Neural progenitor cell (in vitro differentiated cells): Measurements from ENCODE around the gene KRT39. TPM values are rescaled to one million over a fixed set of nuclear protein-coding genes. Genes with fewer than 3 reads are reported as not detected.

Experiments used
- DNase-seq: peaks from one replicate; pipeline ENCODE4 v3.0.0-alpha.2; 2016; ENCODE audit warnings: low spot score
- H2AFZ ChIP-seq: fragments of 200-600 bp; sonication (generic); replicated peaks from 2 replicates; pipeline ENCODE4 v1.6.1; 2016; ENCODE audit warnings: antibody characterized with exemption
- H3F3A ChIP-seq: fragments of 200-600 bp; sonication (generic); 2 replicates; pipeline ENCODE4 v1.6.1; 2016; ENCODE audit warnings: antibody characterized with exemption, low read depth
- H3K27ac ChIP-seq: fragments of 200-600 bp; sonication (generic); 2 replicates; pipeline ENCODE4 v1.5.1; 2016; ENCODE audit warnings: mild to moderate bottlenecking
- H3K27me3 ChIP-seq: fragments of 200-600 bp; sonication (generic); 2 replicates; pipeline ENCODE4 v1.6.1; 2016; ENCODE audit warnings: mild to moderate bottlenecking, moderate library complexity
- H3K36me3 ChIP-seq: fragments of 200-600 bp; sonication (generic); 2 replicates; pipeline ENCODE4 v1.5.1; 2016
- H3K4me1 ChIP-seq: fragments of 200-600 bp; sonication (generic); 2 replicates; pipeline ENCODE4 v1.6.1; 2016; ENCODE audit warnings: mixed run types
- H3K4me2 ChIP-seq: fragments of 200-600 bp; sonication (generic); 2 replicates; pipeline ENCODE4 v1.6.1; 2016
- H3K4me3 ChIP-seq: fragments of 200-600 bp; sonication (generic); 2 replicates; pipeline ENCODE4 v1.5.1; 2016
- H3K79me2 ChIP-seq: fragments of 200-600 bp; sonication (generic); 2 replicates; pipeline ENCODE4 v1.6.1; 2016; ENCODE audit warnings: low read depth
- H3K9ac ChIP-seq: fragments of 200-600 bp; sonication (generic); 2 replicates; pipeline ENCODE4 v1.6.1; 2016
- H3K9me3 ChIP-seq: fragments of 200-600 bp; sonication (generic); 2 replicates; pipeline ENCODE4 v1.5.1; 2016; ENCODE audit warnings: low read depth
- H4K20me1 ChIP-seq: fragments of 200-600 bp; sonication (generic); 2 replicates; pipeline ENCODE4 v1.6.1; 2016; ENCODE audit warnings: low read depth
- H3K27ac Mint-ChIP-seq: 3 replicates; pipeline ENCODE4 v1.8.0; 2021; ENCODE audit warnings: mixed read lengths
- H3K27me3 Mint-ChIP-seq: 2 replicates; pipeline ENCODE4 v1.8.0; 2022; ENCODE audit warnings: low read depth, mild to moderate bottlenecking, inconsistent platforms, moderate library complexity, mixed read lengths; ENCODE audit not compliant: insufficient read depth
- H3K36me3 Mint-ChIP-seq: 3 replicates; pipeline ENCODE4 v1.8.0; 2021; ENCODE audit warnings: mixed read lengths
- H3K4me1 Mint-ChIP-seq: 3 replicates; pipeline ENCODE4 v1.8.0; 2021; ENCODE audit warnings: mixed read lengths
- H3K4me3 Mint-ChIP-seq: 3 replicates; pipeline ENCODE4 v1.8.0; 2021; ENCODE audit warnings: mild to moderate bottlenecking, moderate library complexity, mixed read lengths
- H3K9me3 Mint-ChIP-seq: 3 replicates; pipeline ENCODE4 v1.8.0; 2020; ENCODE audit warnings: mixed read lengths
- CTCF ChIP-seq: fragments of 200-600 bp; sonication (generic); IDR thresholded peaks from 2 replicates; pipeline ENCODE4 v1.5.1; 2017; ENCODE audit warnings: antibody characterized with exemption, mild to moderate bottlenecking
- EZH2 ChIP-seq: fragments of 200-600 bp; sonication (generic); IDR thresholded peaks from 2 replicates; pipeline ENCODE4 v1.6.1; 2017; ENCODE audit warnings: antibody characterized with exemption, mild to moderate bottlenecking, moderate library complexity
- EZH2phosphoT487 ChIP-seq: fragments of 200-600 bp; sonication (generic); IDR thresholded peaks from 2 replicates; pipeline ENCODE4 v1.6.1; 2017; ENCODE audit warnings: antibody characterized with exemption
- total RNA-seq: library from RNA; depleted of rRNA; stranded (reverse); fragments of >200 nt; gene quantifications from 2 replicates; pipeline ENCODE4 v1.2.3, GENCODE V29; 2015; ENCODE audit warnings: low replicate concordance

The KRT39 gene
- total RNA-seq, result not detected in 2 replicates

GRCh38 chr17:40966848-40967247, at the start of gene KRT39:
Gene KRT39 (minus strand): TSS chr17:40966948. CDS start chr17:40966856, 92 bp downstream.
- Histone ChIP-seq H4K20me1 (no peaks in the 10 kb centered on the region), H3K9ac (no peak within 1 kb of the TSS), H3K4me1 (no peaks in the 10 kb centered on the region), H3K79me2 (no peaks in the 10 kb centered on the region), H3K4me3 (no peak within 1 kb of the TSS), H3K27ac (no peak within 1 kb of the TSS), H2AFZ (peak within 1 kb of the TSS; percentile 57), H3K27me3 (no peaks in the 10 kb centered on the region), H3F3A (no peaks in the 10 kb centered on the region), H3K4me2 (no peak within 1 kb of the TSS), H3K9me3 (peaks cover 8% of the 10 kb centered on the region), H3K36me3 (no peaks in the 10 kb centered on the region)
- no peak within 1 kb of the TSS for H3K27ac Mint-ChIP-seq
- no peaks in the 10 kb centered on the region for H3K9me3 Mint-ChIP-seq
- no peaks in the 10 kb centered on the region for H3K27me3 Mint-ChIP-seq
- H3K4me3 Mint-ChIP-seq, result no peak within 1 kb of the TSS
- TF ChIP-seq EZH2phosphoT487 (no peak), EZH2 (no peak), CTCF (no peak)
- DNase-seq, result no peak
- no peaks in the 10 kb centered on the region for H3K4me1 Mint-ChIP-seq
- no peaks in the 10 kb centered on the region for H3K36me3 Mint-ChIP-seq

- Histone ChIP-seq H3K4me3 (no peak overlapping the region), H3K4me2 (no peak overlapping the region), H3K9me3 (no peaks in the 10 kb centered on the region), H3K27me3 (no peaks in the 10 kb centered on the region), H2AFZ (no peak overlapping the region), H3K9ac (no peak overlapping the region), H3K79me2 (no peaks in the 10 kb centered on the region), H3K4me1 (no peaks in the 10 kb centered on the region), H3K27ac (no peak overlapping the region), H3F3A (no peaks in the 10 kb centered on the region), H3K36me3 (no peaks in the 10 kb centered on the region), H4K20me1 (no peaks in the 10 kb centered on the region)
- Mint-ChIP-seq H3K4me3 (no peak overlapping the region), H3K36me3 (no peaks in the 10 kb centered on the region), H3K4me1 (no peaks in the 10 kb centered on the region), H3K27me3 (no peaks in the 10 kb centered on the region), H3K27ac (no peak overlapping the region), H3K9me3 (no peaks in the 10 kb centered on the region)
- no peak for DNase-seq
- TF ChIP-seq EZH2phosphoT487 (no peak), CTCF (no peak)
Observed at GRCh38 chr17:41015454-41015853, 48.7 kb upstream of the KRT39 start.

- Histone ChIP-seq H3K27ac (no peak overlapping the region), H3K9ac (no peak overlapping the region), H3K4me2 (no peak overlapping the region), H3K36me3 (no peaks in the 10 kb centered on the region), H3K27me3 (no peaks in the 10 kb centered on the region), H4K20me1 (no peaks in the 10 kb centered on the region), H3F3A (no peaks in the 10 kb centered on the region), H3K4me1 (peaks cover 14% of the 10 kb centered on the region), H3K79me2 (no peaks in the 10 kb centered on the region), H3K4me3 (no peak overlapping the region), H2AFZ (no peak overlapping the region), H3K9me3 (no peaks in the 10 kb centered on the region)
- DNase-seq, result no peak
- no peaks in the 10 kb centered on the region for H3K36me3 Mint-ChIP-seq
- H3K27me3 Mint-ChIP-seq, result no peaks in the 10 kb centered on the region
- no peak overlapping the region for H3K4me3 Mint-ChIP-seq
- H3K4me1 Mint-ChIP-seq, result no peaks in the 10 kb centered on the region
- H3K27ac Mint-ChIP-seq, result no peak overlapping the region
- TF ChIP-seq EZH2phosphoT487, result no peak
- TF ChIP-seq CTCF, result no peak
- TF ChIP-seq EZH2, result no peak
- no peaks in the 10 kb centered on the region for H3K9me3 Mint-ChIP-seq
Observed at GRCh38 chr17:41013606-41014005, 46.9 kb upstream of the KRT39 start.

GRCh38 chr17:41013181-41013580, 46.4 kb upstream of the KRT39 start:
- H2AFZ ChIP-seq, result peak overlapping the region; percentile 55
- no peaks in the 10 kb centered on the region for H3K27me3 Mint-ChIP-seq
- no peak for DNase-seq
- no peaks in the 10 kb centered on the region for H3K36me3 ChIP-seq
- H3K79me2 ChIP-seq, result no peaks in the 10 kb centered on the region
- no peaks in the 10 kb centered on the region for H3K27me3 ChIP-seq
- no peak overlapping the region for H3K9ac ChIP-seq
- H3K4me1 Mint-ChIP-seq, result no peaks in the 10 kb centered on the region
- H3K27ac ChIP-seq, result no peak overlapping the region
- no peak overlapping the region for H3K4me2 ChIP-seq
- H3K9me3 ChIP-seq, result no peaks in the 10 kb centered on the region
- H3K4me3 ChIP-seq, result no peak overlapping the region
- H3F3A ChIP-seq, result no peaks in the 10 kb centered on the region
- no peak overlapping the region for H3K4me3 Mint-ChIP-seq
- no peaks in the 10 kb centered on the region for H3K9me3 Mint-ChIP-seq
- H3K27ac Mint-ChIP-seq, result no peak overlapping the region
- no peaks in the 10 kb centered on the region for H4K20me1 ChIP-seq
- peaks cover 18% of the 10 kb centered on the region for H3K4me1 ChIP-seq
- TF ChIP-seq EZH2, result no peak
- no peak for TF ChIP-seq CTCF
- TF ChIP-seq EZH2phosphoT487, result no peak
- H3K36me3 Mint-ChIP-seq, result no peaks in the 10 kb centered on the region
